ENCODE results near the gene SLC29A3. TPM values are rescaled to one million over a fixed set of nuclear protein-coding genes. Genes with fewer than 3 reads are reported as not detected.

SLC29A3 gene
- polyA plus RNA-seq, 1 donor (not counting 4 experiments of a cell fraction or from before 2014, with no cell fraction given): 0.52 TPM

- FAIRE-seq (no peak), DNase-seq (ENCODE audit: low read depth, low spot score) (no peak)
- H3K79me2 ChIP-seq (ENCODE audit: control insufficient read depth, insufficient read depth, low read length): no peaks in the 10 kb centered on the region
- peaks cover 13% of the 10 kb centered on the region for H3K4me1 ChIP-seq (ENCODE audit: control insufficient read depth, extremely low read depth, insufficient read depth, low read length)
- no peaks in the 10 kb centered on the region for H4K20me1 ChIP-seq (ENCODE audit: control insufficient read depth, extremely low read depth, insufficient read depth, low read length)
- no peak overlapping the region for H3K4me3 ChIP-seq (ENCODE audit: control insufficient read depth in 2 of 3, extremely low read depth in 1 of 3, insufficient read depth in 2 of 3, low read depth in 1 of 3, low read length in 3 of 3)
- H3K27ac ChIP-seq (ENCODE audit: control insufficient read depth, insufficient read depth, low read length): no peak overlapping the region
- TF ChIP-seq EZH2 (IDR thresholded peaks at IDR 0.05; ENCODE audit: low read length): no peak
- no peak for TF ChIP-seq CTCF (optimal IDR thresholded peaks at IDR 0.05 in 1 of 3, IDR thresholded peaks at IDR 0.05 in 1 of 3, conservative IDR thresholded peaks at IDR 0.05 in 1 of 3; ENCODE audit: extremely low read depth in 1 of 3, insufficient read depth in 2 of 3, low read length in 3 of 3)
- dilution Hi-C loops (cut with MboI; ENCODE audit: extremely low pct_ligation_motif_present, low sequenced_read_pairs): no loop called here
- H3K9me1 ChIP-seq (ENCODE audit: control insufficient read depth, extremely low read depth, insufficient read depth, low read length): peaks cover 2% of the 10 kb centered on the region
- no peak overlapping the region for H3K9ac ChIP-seq (ENCODE audit: control insufficient read depth, extremely low read depth, insufficient read depth, low read length)
- no peak overlapping the region for H2AFZ ChIP-seq (ENCODE audit: control insufficient read depth, low read length)
- no peak overlapping the region for H3K4me2 ChIP-seq (ENCODE audit: control insufficient read depth, extremely low read depth, insufficient read depth, low read depth, low read length)
- H3K27me3 ChIP-seq (ENCODE audit: control insufficient read depth, extremely low read depth, insufficient read depth, low read length): peaks cover 17% of the 10 kb centered on the region
- no peaks in the 10 kb centered on the region for H3K36me3 ChIP-seq (ENCODE audit: control insufficient read depth in 2 of 2, extremely low read depth in 1 of 2, insufficient read depth in 2 of 2, low read length in 2 of 2)
- H3K9me3 ChIP-seq (ENCODE audit: control insufficient read depth, low read depth, low read length): no peaks in the 10 kb centered on the region
Observed at GRCh38 chr10:71304914-71305313, 14.1 kb upstream of the SLC29A3 start.

GRCh38 chr10:71306979-71307378 is 12.1 kb upstream of the SLC29A3 start:
- Histone ChIP-seq H2AFZ (ENCODE audit: control insufficient read depth, low read length) (no peak overlapping the region), H3K4me3 (ENCODE audit: control insufficient read depth in 2 of 3, extremely low read depth in 1 of 3, insufficient read depth in 2 of 3, low read depth in 1 of 3, low read length in 3 of 3) (no peak overlapping the region), H4K20me1 (ENCODE audit: control insufficient read depth, extremely low read depth, insufficient read depth, low read length) (no peaks in the 10 kb centered on the region), H3K27me3 (ENCODE audit: control insufficient read depth, extremely low read depth, insufficient read depth, low read length) (peaks cover 26% of the 10 kb centered on the region), H3K27ac (ENCODE audit: control insufficient read depth, insufficient read depth, low read length) (no peak overlapping the region), H3K79me2 (ENCODE audit: control insufficient read depth, insufficient read depth, low read length) (no peaks in the 10 kb centered on the region), H3K9me3 (ENCODE audit: control insufficient read depth, low read depth, low read length) (no peaks in the 10 kb centered on the region), H3K4me2 (ENCODE audit: control insufficient read depth, extremely low read depth, insufficient read depth, low read depth, low read length) (no peak overlapping the region), H3K9ac (ENCODE audit: control insufficient read depth, extremely low read depth, insufficient read depth, low read length) (no peak overlapping the region), H3K36me3 (ENCODE audit: control insufficient read depth in 2 of 2, extremely low read depth in 1 of 2, insufficient read depth in 2 of 2, low read length in 2 of 2) (no peaks in the 10 kb centered on the region), H3K9me1 (ENCODE audit: control insufficient read depth, extremely low read depth, insufficient read depth, low read length) (no peaks in the 10 kb centered on the region), H3K4me1 (ENCODE audit: control insufficient read depth, extremely low read depth, insufficient read depth, low read length) (no peaks in the 10 kb centered on the region)
- TF ChIP-seq EZH2 (IDR thresholded peaks at IDR 0.05; ENCODE audit: low read length): no peak
- TF ChIP-seq CTCF (optimal IDR thresholded peaks at IDR 0.05 in 1 of 3, IDR thresholded peaks at IDR 0.05 in 1 of 3, conservative IDR thresholded peaks at IDR 0.05 in 1 of 3; ENCODE audit: extremely low read depth in 1 of 3, insufficient read depth in 2 of 3, low read length in 3 of 3): no peak
- no peak for DNase-seq (ENCODE audit: low read depth, low spot score)
- dilution Hi-C loops (cut with MboI; ENCODE audit: extremely low pct_ligation_motif_present, low sequenced_read_pairs): no loop called here
- no peak for FAIRE-seq
